ENCODE data around the gene KRT71. TPM values are rescaled to one million over a fixed set of nuclear protein-coding genes. Genes with fewer than 3 reads are reported as not detected.
"Not testable (repeated sequence)": the region's sequence is repeated elsewhere in the genome, so short reads cannot be mapped to it uniquely, and the experiment has no call there.

Gene KRT71
- total RNA-seq, 4 donors from 2014 or later = not detected

DNA sequence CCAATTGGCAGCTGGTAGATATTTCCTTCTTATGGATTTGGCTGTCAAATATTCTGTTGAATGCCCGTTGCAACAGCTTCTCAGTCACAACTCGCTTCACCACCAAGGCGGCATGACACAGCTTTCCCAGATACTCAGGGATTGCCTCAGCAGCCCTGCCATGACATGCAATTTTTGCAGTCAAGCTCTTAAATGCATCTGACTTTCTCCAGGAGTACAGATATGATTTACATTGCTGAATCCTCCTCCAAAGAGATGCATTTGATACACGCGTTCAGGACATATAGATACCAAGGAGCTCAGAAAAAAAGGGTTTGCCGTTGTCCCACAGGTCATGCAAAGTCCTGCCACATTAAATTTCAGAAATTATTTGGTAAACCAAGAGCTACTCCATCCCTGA lies 39.2 kb downstream of the KRT71 start:
- WGBS, 2 donors = 90 to 96% methylated on average over 6 of the region's 6 CpGs
- TF ChIP-seq, protein P1, sequence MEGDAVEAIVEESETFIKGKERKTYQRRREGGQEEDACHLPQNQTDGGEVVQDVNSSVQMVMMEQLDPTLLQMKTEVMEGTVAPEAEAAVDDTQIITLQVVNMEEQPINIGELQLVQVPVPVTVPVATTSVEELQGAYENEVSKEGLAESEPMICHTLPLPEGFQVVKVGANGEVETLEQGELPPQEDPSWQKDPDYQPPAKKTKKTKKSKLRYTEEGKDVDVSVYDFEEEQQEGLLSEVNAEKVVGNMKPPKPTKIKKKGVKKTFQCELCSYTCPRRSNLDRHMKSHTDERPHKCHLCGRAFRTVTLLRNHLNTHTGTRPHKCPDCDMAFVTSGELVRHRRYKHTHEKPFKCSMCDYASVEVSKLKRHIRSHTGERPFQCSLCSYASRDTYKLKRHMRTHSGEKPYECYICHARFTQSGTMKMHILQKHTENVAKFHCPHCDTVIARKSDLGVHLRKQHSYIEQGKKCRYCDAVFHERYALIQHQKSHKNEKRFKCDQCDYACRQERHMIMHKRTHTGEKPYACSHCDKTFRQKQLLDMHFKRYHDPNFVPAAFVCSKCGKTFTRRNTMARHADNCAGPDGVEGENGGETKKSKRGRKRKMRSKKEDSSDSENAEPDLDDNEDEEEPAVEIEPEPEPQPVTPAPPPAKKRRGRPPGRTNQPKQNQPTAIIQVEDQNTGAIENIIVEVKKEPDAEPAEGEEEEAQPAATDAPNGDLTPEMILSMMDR (IDR thresholded peaks at IDR 0.05) = no peak
- TF ChIP-seq POLR2A (IDR thresholded peaks at IDR 0.05) = no peak
- intact Hi-C loops (cut with DNase I) = no loop called here

DNA sequence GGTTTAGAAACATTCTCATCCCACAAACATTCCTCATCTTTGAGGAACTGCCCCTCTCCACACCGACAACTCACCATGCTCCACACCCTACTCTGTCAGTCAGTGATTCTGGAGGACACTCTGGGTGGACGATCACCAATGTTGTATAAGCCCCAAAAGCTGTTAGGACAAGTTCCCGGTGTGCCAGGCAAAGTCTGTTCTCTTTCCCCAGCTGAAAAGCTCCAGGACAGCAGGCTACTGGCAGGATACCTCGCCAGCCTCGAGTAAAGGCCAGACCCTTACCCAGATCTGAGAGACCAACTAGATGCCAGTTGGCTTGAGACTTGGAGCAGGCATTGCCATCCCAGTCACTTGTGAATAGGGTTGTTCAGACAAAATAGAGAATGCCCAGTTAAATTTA lies 44.7 kb downstream of the KRT71 start:
- H3K4me3 ChIP-seq (replicated peaks in 1 of 3) = no peak overlapping the region
- no peaks in the 10 kb centered on the region for H3K36me3 ChIP-seq
- H3K27me3 ChIP-seq = no peaks in the 10 kb centered on the region
- intact Hi-C loops (cut with DNase I) = loop anchor here (10.0 kb wide), 2 partner anchors 133 to 353 kb away; no protein-coding TSS in a partner anchor
- H3K27ac ChIP-seq = no peak overlapping the region
- no peaks in the 10 kb centered on the region for H3K4me1 ChIP-seq
- no peaks in the 10 kb centered on the region for H3K9me3 ChIP-seq
- TF ChIP-seq POLR2A (IDR thresholded peaks at IDR 0.05) = no peak
- TF ChIP-seq, protein P1 (IDR thresholded peaks at IDR 0.05) = no peak
- DNase-seq = no peak
- 84 to 86% methylated on average over 5 of the region's 5 CpGs for WGBS, 2 donors

More for the DNA sequence above, 39.2 kb downstream of the KRT71 start:
- H3K27me3 ChIP-seq = no peaks in the 10 kb centered on the region
- H3K4me1 ChIP-seq = no peaks in the 10 kb centered on the region
- H3K9me3 ChIP-seq = no peaks in the 10 kb centered on the region
- no peak for DNase-seq
- H3K27ac ChIP-seq = no peak overlapping the region
- H3K4me3 ChIP-seq (replicated peaks in 1 of 3) = no peak overlapping the region
- H3K36me3 ChIP-seq = no peaks in the 10 kb centered on the region

DNA sequence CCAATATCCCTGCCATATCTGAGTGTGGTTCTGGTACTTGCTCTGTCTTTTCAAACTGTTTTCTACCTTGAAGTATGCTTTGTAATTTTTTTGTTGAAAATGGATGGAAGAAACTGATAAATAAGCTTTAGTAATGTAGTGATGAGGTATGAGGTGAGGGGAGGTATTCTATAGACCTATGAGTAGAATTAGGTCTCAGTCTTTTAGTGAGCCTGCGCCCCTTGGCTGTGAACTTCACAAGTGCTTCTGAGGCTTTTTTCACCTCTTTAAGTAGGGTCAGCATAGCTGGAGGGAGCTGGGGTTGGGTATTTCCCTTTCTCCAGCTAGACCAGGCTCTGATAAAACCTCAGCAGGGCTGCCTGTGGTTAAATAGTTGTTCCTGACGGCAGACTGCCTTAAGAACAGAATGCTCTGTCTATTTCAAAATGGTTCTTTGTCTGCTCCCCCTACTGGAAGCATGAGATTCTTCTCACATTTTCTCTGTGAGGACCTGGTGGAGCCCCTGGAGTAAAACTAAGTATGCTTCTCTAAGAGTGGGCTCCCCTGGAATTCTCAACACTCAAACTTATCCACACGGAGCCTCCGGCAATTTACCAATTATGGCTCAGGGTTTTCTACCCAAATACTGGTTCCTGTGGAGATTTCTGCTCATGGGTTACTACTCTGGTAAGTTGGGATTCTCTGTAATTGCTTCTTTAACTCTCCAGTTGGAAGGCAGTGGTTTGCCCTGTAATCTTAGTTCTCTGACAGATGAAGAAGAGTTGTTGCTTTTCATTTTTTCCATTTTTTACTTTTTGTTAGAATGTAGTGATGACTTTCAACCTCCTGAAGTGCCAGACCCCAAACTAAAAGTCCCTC lies 45.9 kb downstream of the KRT71 start:
- Histone ChIP-seq H3K9me3 (no peaks in the 10 kb centered on the region), H3K27ac (no peak overlapping the region), H3K36me3 (no peaks in the 10 kb centered on the region), H3K4me1 (no peaks in the 10 kb centered on the region), H3K27me3 (no peaks in the 10 kb centered on the region), H3K4me3 (replicated peaks in 1 of 3) (no peak overlapping the region)
- intact Hi-C loops (cut with DNase I) = loop anchor here (10.0 kb wide), 2 partner anchors 132 to 352 kb away; no protein-coding TSS in a partner anchor
- DNase-seq = no peak
- TF ChIP-seq, protein P1 (IDR thresholded peaks at IDR 0.05) = peak in 5 of 6 experiments; percentile 16 to 64 (median 57)
- no peak for TF ChIP-seq POLR2A (IDR thresholded peaks at IDR 0.05)
- 26 to 28% methylated on average over 4 of the region's 4 CpGs for WGBS, 2 donors

DNA sequence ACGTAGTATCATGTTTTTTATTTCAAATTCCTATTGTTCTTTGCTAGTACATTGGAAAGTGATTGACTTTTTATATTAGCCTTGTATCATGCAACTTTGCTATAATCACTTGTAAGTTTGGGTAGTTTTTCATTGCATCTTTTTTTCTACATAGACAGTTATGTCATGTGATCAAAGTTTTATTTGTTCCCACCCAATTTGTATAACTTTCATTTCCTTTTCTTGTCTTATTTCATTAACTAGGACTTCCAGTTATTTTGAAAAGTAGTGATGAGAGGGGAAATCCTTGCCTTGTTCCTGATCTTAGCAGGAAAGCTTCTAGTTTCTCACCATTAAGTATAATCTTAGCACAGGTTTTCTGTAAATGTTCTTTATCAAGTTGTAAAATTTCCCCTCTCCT lies 50.1 kb downstream of the KRT71 start:
- Histone ChIP-seq H3K27me3 (no peaks in the 10 kb centered on the region), H3K27ac (no peak overlapping the region), H3K4me3 (replicated peaks in 1 of 3) (no peak overlapping the region), H3K9me3 (no peaks in the 10 kb centered on the region), H3K36me3 (no peaks in the 10 kb centered on the region), H3K4me1 (no peaks in the 10 kb centered on the region)
- TF ChIP-seq, protein P1 (IDR thresholded peaks at IDR 0.05) = no peak
- TF ChIP-seq POLR2A (IDR thresholded peaks at IDR 0.05) = no peak
- intact Hi-C loops (cut with DNase I) = loop anchor here (10.0 kb wide), 2 partner anchors 128 to 348 kb away; no protein-coding TSS in a partner anchor
- WGBS, 2 donors = 93 to 98% methylated on average over 1 of the region's 1 CpG
- DNase-seq = no peak

DNA sequence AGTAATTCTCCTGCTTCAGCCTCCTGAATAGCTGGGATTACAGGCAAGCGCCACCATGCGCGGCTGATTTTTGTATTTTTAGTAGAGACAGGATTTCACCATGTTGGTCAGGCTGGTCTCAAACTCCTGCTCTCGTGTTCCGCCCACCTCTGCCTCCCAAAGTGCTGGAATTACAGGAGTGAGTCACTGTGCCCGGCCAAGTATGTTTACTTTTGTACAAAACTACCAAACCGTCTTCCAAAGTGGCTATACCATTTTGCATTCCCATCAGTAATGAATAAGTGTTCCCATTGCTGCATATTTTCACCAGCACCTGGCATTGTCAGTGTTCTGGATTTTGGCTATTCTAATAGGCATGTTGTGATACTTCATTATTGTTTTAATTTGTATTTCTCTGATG lies 51.5 kb downstream of the KRT71 start:
- intact Hi-C loops (cut with DNase I) = loop anchor here (10.0 kb wide), 2 partner anchors 127 to 347 kb away; no protein-coding TSS in a partner anchor
- 73 to 83% methylated on average over 7 of the region's 7 CpGs for WGBS, 2 donors
- H3K36me3 ChIP-seq = no peaks in the 10 kb centered on the region

DNA sequence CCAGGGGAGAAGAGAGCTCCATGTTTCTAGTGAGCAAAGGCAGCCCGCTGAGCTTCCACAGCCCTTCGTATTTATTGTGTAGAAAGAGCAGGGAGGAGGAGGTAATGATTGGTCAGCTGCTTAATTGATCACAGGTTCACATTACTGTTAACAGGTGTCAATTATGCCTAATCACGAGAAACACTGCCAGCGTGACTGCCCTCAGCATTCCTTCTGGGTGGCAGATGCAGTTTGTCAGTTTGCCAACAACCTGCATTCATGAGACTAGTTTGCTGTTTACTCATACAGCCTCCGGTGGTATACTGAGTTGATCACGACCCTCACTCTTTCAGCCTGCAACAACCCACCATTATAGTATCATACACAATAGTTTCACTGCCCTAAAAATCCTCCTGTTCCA lies 52.4 kb downstream of the KRT71 start:
- WGBS, 2 donors = 76 to 78% methylated on average over 6 of the region's 6 CpGs
- intact Hi-C loops (cut with DNase I) = loop anchor here (10.0 kb wide), 2 partner anchors 126 to 346 kb away; no protein-coding TSS in a partner anchor
- not testable (repeated sequence) for H3K27me3 ChIP-seq; DNase-seq; H3K36me3 ChIP-seq; H3K4me3 ChIP-seq (replicated peaks in 1 of 3); H3K27ac ChIP-seq; H3K4me1 ChIP-seq; H3K9me3 ChIP-seq

More for the DNA sequence above, 51.5 kb downstream of the KRT71 start:
- TF ChIP-seq POLR2A (IDR thresholded peaks at IDR 0.05) = no peak
- TF ChIP-seq, protein P1 (IDR thresholded peaks at IDR 0.05) = no peak
- H3K4me1 ChIP-seq = no peaks in the 10 kb centered on the region
- no peak overlapping the region for H3K27ac ChIP-seq
- no peak for DNase-seq
- H3K27me3 ChIP-seq = no peaks in the 10 kb centered on the region
- no peaks in the 10 kb centered on the region for H3K9me3 ChIP-seq
- no peak overlapping the region for H3K4me3 ChIP-seq (replicated peaks in 1 of 3)
